SH-SY5Y (cell line): ENCODE data around the gene NDUFA8.

ENCODE experiments used
- GATA2 ChIP-seq: IDR thresholded peaks from 2 replicates; pipeline ENCODE4 v1.6.1; 2011; ENCODE audit warnings: mild to moderate bottlenecking, low read depth, low read length
- GATA3 ChIP-seq: IDR thresholded peaks from 2 replicates; pipeline ENCODE4 v1.6.1; 2011; ENCODE audit warnings: low read depth, mild to moderate bottlenecking, low read length, moderate library complexity

- TF ChIP-seq GATA2 (no peak), GATA3 (no peak)
Observed at GRCh38 chr9:122124048-122124447, 35.5 kb downstream of the NDUFA8 start.
